Measurements from ENCODE around the gene TAF1. TPM values are rescaled to one million over a fixed set of nuclear protein-coding genes. Genes with fewer than 3 reads are reported as not detected.
"Not testable (repeated sequence)": the region's sequence is repeated elsewhere in the genome, so short reads cannot be mapped to it uniquely, and the experiment has no call there.

Gene TAF1
- total RNA-seq, 2 experiments from 2014 or later, result 61.0 to 62.2 TPM

- no peak overlapping the region for H3K4me3 Mint-ChIP-seq
- H3K9me3 Mint-ChIP-seq, result no peaks in the 10 kb centered on the region
- H3K27ac ChIP-seq (ENCODE audit: low read depth in 1 of 2, low read length in 2 of 2), result no peak overlapping the region
- H3K27ac Mint-ChIP-seq, result no peak overlapping the region
- H3K9me3 ChIP-seq (ENCODE audit: control insufficient read depth in 1 of 2, insufficient read depth in 1 of 2, low read length in 2 of 2), result no peaks in the 10 kb centered on the region
- H3K4me3 ChIP-seq (ENCODE audit: low read length), result no peak overlapping the region
- peaks cover 28% of the 10 kb centered on the region for H3K36me3 ChIP-seq (ENCODE audit: insufficient read depth, low read length)
- intact Hi-C loops (cut with DNase I, micrococcal nuclease), result no loop called here
- no peaks in the 10 kb centered on the region for H3K4me1 ChIP-seq (ENCODE audit: insufficient read depth, low read length)
- no peak for DNase-seq
- H3K4me1 Mint-ChIP-seq (ENCODE audit: low read depth), result no peaks in the 10 kb centered on the region
- no peaks in the 10 kb centered on the region for H3K27me3 Mint-ChIP-seq
- POLR2A ChIA-PET, result no interaction called here
- H3K27me3 ChIP-seq (ENCODE audit: control insufficient read depth in 1 of 2, insufficient read depth in 2 of 2, low read length in 2 of 2), result no peaks in the 10 kb centered on the region
- TF ChIP-seq, protein P1, sequence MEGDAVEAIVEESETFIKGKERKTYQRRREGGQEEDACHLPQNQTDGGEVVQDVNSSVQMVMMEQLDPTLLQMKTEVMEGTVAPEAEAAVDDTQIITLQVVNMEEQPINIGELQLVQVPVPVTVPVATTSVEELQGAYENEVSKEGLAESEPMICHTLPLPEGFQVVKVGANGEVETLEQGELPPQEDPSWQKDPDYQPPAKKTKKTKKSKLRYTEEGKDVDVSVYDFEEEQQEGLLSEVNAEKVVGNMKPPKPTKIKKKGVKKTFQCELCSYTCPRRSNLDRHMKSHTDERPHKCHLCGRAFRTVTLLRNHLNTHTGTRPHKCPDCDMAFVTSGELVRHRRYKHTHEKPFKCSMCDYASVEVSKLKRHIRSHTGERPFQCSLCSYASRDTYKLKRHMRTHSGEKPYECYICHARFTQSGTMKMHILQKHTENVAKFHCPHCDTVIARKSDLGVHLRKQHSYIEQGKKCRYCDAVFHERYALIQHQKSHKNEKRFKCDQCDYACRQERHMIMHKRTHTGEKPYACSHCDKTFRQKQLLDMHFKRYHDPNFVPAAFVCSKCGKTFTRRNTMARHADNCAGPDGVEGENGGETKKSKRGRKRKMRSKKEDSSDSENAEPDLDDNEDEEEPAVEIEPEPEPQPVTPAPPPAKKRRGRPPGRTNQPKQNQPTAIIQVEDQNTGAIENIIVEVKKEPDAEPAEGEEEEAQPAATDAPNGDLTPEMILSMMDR (IDR thresholded peaks at IDR 0.05), result no peak
- H3K36me3 Mint-ChIP-seq (ENCODE audit: low read depth), result peaks cover 49% of the 10 kb centered on the region
- CTCF ChIA-PET, result no interaction called here
- no peak for ATAC-seq (ENCODE audit: poor library complexity)
Observed at GRCh38 chrX:71450433-71451106, 84.4 kb downstream of the TAF1 start.

GRCh38 chrX:71451518-71451917 is 85.4 kb downstream of the TAF1 start:
- POLR2A ChIA-PET; H3K4me1 ChIP-seq (ENCODE audit: insufficient read depth, low read length); H3K4me3 Mint-ChIP-seq; ATAC-seq (ENCODE audit: poor library complexity); H3K27me3 ChIP-seq (ENCODE audit: control insufficient read depth in 1 of 2, insufficient read depth in 2 of 2, low read length in 2 of 2); DNase-seq; H3K27ac ChIP-seq (ENCODE audit: low read depth in 1 of 2, low read length in 2 of 2); H3K9me3 ChIP-seq (ENCODE audit: control insufficient read depth in 1 of 2, insufficient read depth in 1 of 2, low read length in 2 of 2); H3K9me3 Mint-ChIP-seq; intact Hi-C loops (cut with DNase I, micrococcal nuclease); H3K4me1 Mint-ChIP-seq (ENCODE audit: low read depth); H3K27me3 Mint-ChIP-seq; H3K27ac Mint-ChIP-seq; CTCF ChIA-PET; H3K4me3 ChIP-seq (ENCODE audit: low read length): not testable (repeated sequence)
- H3K36me3 Mint-ChIP-seq (ENCODE audit: low read depth), result peaks cover 57% of the 10 kb centered on the region
- peaks cover 36% of the 10 kb centered on the region for H3K36me3 ChIP-seq (ENCODE audit: insufficient read depth, low read length)

GRCh38 chrX:71453056-71453455 is 86.9 kb downstream of the TAF1 start:
- no peak for ATAC-seq (ENCODE audit: poor library complexity)
- H3K9me3 Mint-ChIP-seq, result no peaks in the 10 kb centered on the region
- H3K4me3 Mint-ChIP-seq, result no peak overlapping the region
- TF ChIP-seq, protein P1 (IDR thresholded peaks at IDR 0.05), result no peak
- Histone ChIP-seq H3K36me3 (ENCODE audit: insufficient read depth, low read length) (peaks cover 46% of the 10 kb centered on the region), H3K27ac (ENCODE audit: low read depth in 1 of 2, low read length in 2 of 2) (no peak overlapping the region), H3K27me3 (ENCODE audit: control insufficient read depth in 1 of 2, insufficient read depth in 2 of 2, low read length in 2 of 2) (no peaks in the 10 kb centered on the region), H3K9me3 (ENCODE audit: control insufficient read depth in 1 of 2, insufficient read depth in 1 of 2, low read length in 2 of 2) (no peaks in the 10 kb centered on the region), H3K4me3 (ENCODE audit: low read length) (no peak overlapping the region), H3K4me1 (ENCODE audit: insufficient read depth, low read length) (no peaks in the 10 kb centered on the region)
- no peaks in the 10 kb centered on the region for H3K4me1 Mint-ChIP-seq (ENCODE audit: low read depth)
- ChIA-PET CTCF (no interaction called here), POLR2A (no interaction called here)
- H3K27ac Mint-ChIP-seq, result no peak overlapping the region
- no peak for DNase-seq
- peaks cover 65% of the 10 kb centered on the region for H3K36me3 Mint-ChIP-seq (ENCODE audit: low read depth)
- intact Hi-C loops (cut with DNase I, micrococcal nuclease), result no loop called here
- no peaks in the 10 kb centered on the region for H3K27me3 Mint-ChIP-seq

DNA sequence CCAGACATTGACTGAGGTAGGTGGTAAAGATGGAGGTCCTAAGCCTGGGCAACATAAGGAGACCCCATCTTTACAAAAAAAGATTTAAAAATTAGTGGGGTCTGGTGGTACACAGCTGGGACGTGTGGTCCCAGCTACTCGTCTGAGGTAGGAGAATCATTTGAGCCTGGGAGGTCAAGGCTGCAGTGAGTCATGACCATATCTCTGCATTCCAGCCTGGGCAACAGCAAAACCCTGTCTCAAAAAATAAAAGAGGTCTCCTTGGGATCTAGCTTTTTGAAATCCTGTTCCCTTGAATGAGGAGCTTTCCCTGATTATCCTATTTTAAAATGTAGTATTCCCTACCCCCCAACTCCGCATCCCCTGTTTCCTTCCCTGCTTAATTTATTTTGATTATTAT is 88.1 kb downstream of the TAF1 start:
- Histone ChIP-seq H3K4me1 (ENCODE audit: insufficient read depth, low read length) (no peaks in the 10 kb centered on the region), H3K27me3 (ENCODE audit: control insufficient read depth in 1 of 2, insufficient read depth in 2 of 2, low read length in 2 of 2) (no peaks in the 10 kb centered on the region), H3K4me3 (ENCODE audit: low read length) (no peak overlapping the region), H3K9me3 (ENCODE audit: control insufficient read depth in 1 of 2, insufficient read depth in 1 of 2, low read length in 2 of 2) (no peaks in the 10 kb centered on the region), H3K36me3 (ENCODE audit: insufficient read depth, low read length) (peaks cover 54% of the 10 kb centered on the region), H3K27ac (ENCODE audit: low read depth in 1 of 2, low read length in 2 of 2) (no peak overlapping the region)
- H3K4me3 Mint-ChIP-seq, result no peak overlapping the region
- no peaks in the 10 kb centered on the region for H3K27me3 Mint-ChIP-seq
- no peaks in the 10 kb centered on the region for H3K9me3 Mint-ChIP-seq
- ATAC-seq (ENCODE audit: poor library complexity) (no peak), DNase-seq (no peak)
- no peaks in the 10 kb centered on the region for H3K4me1 Mint-ChIP-seq (ENCODE audit: low read depth)
- ChIA-PET CTCF (no interaction called here), POLR2A (no interaction called here)
- intact Hi-C loops (cut with DNase I, micrococcal nuclease), result no loop called here
- no peak overlapping the region for H3K27ac Mint-ChIP-seq
- peaks cover 70% of the 10 kb centered on the region for H3K36me3 Mint-ChIP-seq (ENCODE audit: low read depth)
- TF ChIP-seq, protein P1 (IDR thresholded peaks at IDR 0.05), result no peak
